DND-41 (cell line): ENCODE results near the gene IGLL5.

Experiments used
- CTCF ChIP-seq: IDR thresholded peaks from 2 replicates; pipeline ENCODE4 v1.5.1; 2012; ENCODE audit warnings: borderline replicate concordance, low read length, moderate library complexity, mild to moderate bottlenecking; ENCODE audit not compliant: poor library complexity, severe bottlenecking; ENCODE audit errors: extremely low read depth
- EZH2 ChIP-seq: IDR thresholded peaks from 3 replicates; pipeline ENCODE4 v1.6.1; 2012; ENCODE audit warnings: borderline replicate concordance, low read depth, mild to moderate bottlenecking, moderate library complexity, low read length, inconsistent platforms; ENCODE audit not compliant: severe bottlenecking

- no peak for TF ChIP-seq CTCF
- TF ChIP-seq EZH2: no peak
Measured at GRCh38 chr22:22897091-22897490, 9.5 kb downstream of the IGLL5 start.
